GM23248 (cell line): ENCODE data around the gene GULP1. TPM values are rescaled to one million over a fixed set of nuclear protein-coding genes. Genes with fewer than 3 reads are reported as not detected.
A peak's percentile ranks its signal among the peaks of the same experiment; 100 is the strongest.

Source experiments
- DNase-seq: peaks from one replicate; pipeline ENCODE4 v3.0.0-alpha.2; 2015
- H2AFZ ChIP-seq: fragments of 200-600 bp; sonication (generic); 2 replicates; pipeline ENCODE4 v1.6.1; 2016; ENCODE audit warnings: antibody characterized with exemption
- H3F3A ChIP-seq: fragments of 200-600 bp; sonication (generic); 2 replicates; pipeline ENCODE4 v1.6.1; 2016; ENCODE audit warnings: mild to moderate bottlenecking, antibody characterized with exemption, mixed run types; ENCODE audit not compliant: insufficient read depth
- H3K27ac ChIP-seq: fragments of 200-600 bp; sonication (generic); 2 replicates; pipeline ENCODE4 v1.5.1; 2016; ENCODE audit warnings: mild to moderate bottlenecking
- H3K27me3 ChIP-seq: fragments of 200-600 bp; sonication (generic); replicated peaks from 2 replicates; pipeline ENCODE4 v1.6.1; 2016; ENCODE audit warnings: mild to moderate bottlenecking; ENCODE audit not compliant: insufficient read depth
- H3K36me3 ChIP-seq: fragments of 200-600 bp; sonication (generic); 2 replicates; pipeline ENCODE4 v1.6.1; 2016; ENCODE audit warnings: low read depth, mild to moderate bottlenecking
- H3K4me1 ChIP-seq: fragments of 200-600 bp; sonication (generic); 2 replicates; pipeline ENCODE4 v1.6.1; 2016; ENCODE audit warnings: mild to moderate bottlenecking; ENCODE audit not compliant: insufficient read depth
- H3K4me2 ChIP-seq: fragments of 200-600 bp; sonication (generic); one replicate; pipeline ENCODE4 v1.6.1; 2016; ENCODE audit warnings: mild to moderate bottlenecking; ENCODE audit not compliant: unreplicated experiment
- H3K4me3 ChIP-seq: fragments of 200-600 bp; sonication (generic); 2 replicates; pipeline ENCODE4 v1.5.1; 2016; ENCODE audit warnings: mild to moderate bottlenecking
- H3K79me2 ChIP-seq: fragments of 200-600 bp; sonication (generic); 2 replicates; pipeline ENCODE4 v1.6.1; 2016; ENCODE audit warnings: mild to moderate bottlenecking; ENCODE audit not compliant: insufficient read depth
- H3K9ac ChIP-seq: fragments of 200-600 bp; sonication (generic); 2 replicates; pipeline ENCODE4 v1.6.1; 2016; ENCODE audit warnings: mild to moderate bottlenecking
- H3K9me2 ChIP-seq: fragments of 200-600 bp; sonication (generic); 2 replicates; pipeline ENCODE4 v1.6.1; 2016; ENCODE audit warnings: mixed run types, mild to moderate bottlenecking, moderate library complexity; ENCODE audit not compliant: insufficient read depth
- H3K9me3 ChIP-seq: fragments of 200-600 bp; sonication (generic); one replicate; pipeline ENCODE4 v1.6.1; 2017; ENCODE audit warnings: low read depth
- H4K20me1 ChIP-seq: fragments of 200-600 bp; sonication (generic); 2 replicates; pipeline ENCODE4 v1.6.0; 2016; ENCODE audit not compliant: insufficient read depth
- EZH2 ChIP-seq: fragments of 200-600 bp; sonication (generic); IDR thresholded peaks from 2 replicates; pipeline ENCODE4 v1.6.1; 2018; ENCODE audit warnings: antibody characterized with exemption, mild to moderate bottlenecking; ENCODE audit not compliant: insufficient read depth, poor library complexity, severe bottlenecking
- EZH2phosphoT487 ChIP-seq: fragments of 200-600 bp; sonication (generic); IDR thresholded peaks from 2 replicates; pipeline ENCODE4 v1.6.1; 2018; ENCODE audit warnings: antibody characterized with exemption, moderate library complexity, mild to moderate bottlenecking, low read depth; ENCODE audit not compliant: insufficient read depth
- WGBS, 2 experiments: methylation state at CpG; one replicate each; pipeline ENCODE4 v1.1.6; 2015 to 2017; ENCODE audit warnings: low lambda C conversion rate in 2 of 2, low coverage in 1 of 2; ENCODE audit errors: missing lambda C conversion rate in 2 of 2; 5-methylcytosine and 5-hydroxymethylcytosine counted together
- in situ Hi-C: fragments of 300-500 bp; cut with MboI; formaldehyde crosslinking; loops from 2 replicates; pipeline ENCODE4 v1.15.0; 2020
- polyA plus RNA-seq: library from polyadenylated mRNA; unstranded; fragments of >200 nt; fragmentation: Nextera tagmentation; extraction: Ambion mirVana; gene quantifications from 2 replicates; pipeline ENCODE4 v1.2.1, GENCODE V29; 2016
- total RNA-seq: library from RNA; depleted of rRNA; stranded (reverse); fragments of >200 nt; shearing (Covaris generic); gene quantifications from 2 replicates; pipeline ENCODE4 v1.2.3, GENCODE V29; 2014; rRNA removed

The GULP1 gene, protein sequence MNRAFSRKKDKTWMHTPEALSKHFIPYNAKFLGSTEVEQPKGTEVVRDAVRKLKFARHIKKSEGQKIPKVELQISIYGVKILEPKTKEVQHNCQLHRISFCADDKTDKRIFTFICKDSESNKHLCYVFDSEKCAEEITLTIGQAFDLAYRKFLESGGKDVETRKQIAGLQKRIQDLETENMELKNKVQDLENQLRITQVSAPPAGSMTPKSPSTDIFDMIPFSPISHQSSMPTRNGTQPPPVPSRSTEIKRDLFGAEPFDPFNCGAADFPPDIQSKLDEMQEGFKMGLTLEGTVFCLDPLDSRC
- total RNA-seq (11.1 and 11.9 TPM in 2 replicates), polyA plus RNA-seq (6.1 and 6.8 TPM in 2 replicates)

GRCh38 chr2:188291617-188292347, at the start of gene GULP1:
Gene GULP1 (plus strand): TSS chr2:188291874. CDS start chr2:188477703, 185,829 bp downstream.
- Histone ChIP-seq H3K36me3 (no peaks in the 10 kb centered on the region), H3K27me3 (no peaks in the 10 kb centered on the region), H2AFZ (peak within 1 kb of the TSS; percentile 91), H3K4me3 (peak within 1 kb of the TSS; percentile 90), H4K20me1 (no peaks in the 10 kb centered on the region), H3K4me2 (peak within 1 kb of the TSS; percentile 89), H3K9me2 (no peaks in the 10 kb centered on the region), H3K27ac (peak within 1 kb of the TSS; percentile 28), H3K9me3 (no peaks in the 10 kb centered on the region), H3K4me1 (peaks cover 21% of the 10 kb centered on the region), H3F3A (peaks cover 19% of the 10 kb centered on the region), H3K9ac (peak within 1 kb of the TSS; percentile 63), H3K79me2 (no peaks in the 10 kb centered on the region)
- TF ChIP-seq EZH2 (no peak), EZH2phosphoT487 (no peak)
- in situ Hi-C loops = no loop called here
- 1 to 2% methylated on average over 46 to 61 of the region's 61 CpGs for WGBS, 2 experiments
- DNase-seq = peak; percentile 87

DNA sequence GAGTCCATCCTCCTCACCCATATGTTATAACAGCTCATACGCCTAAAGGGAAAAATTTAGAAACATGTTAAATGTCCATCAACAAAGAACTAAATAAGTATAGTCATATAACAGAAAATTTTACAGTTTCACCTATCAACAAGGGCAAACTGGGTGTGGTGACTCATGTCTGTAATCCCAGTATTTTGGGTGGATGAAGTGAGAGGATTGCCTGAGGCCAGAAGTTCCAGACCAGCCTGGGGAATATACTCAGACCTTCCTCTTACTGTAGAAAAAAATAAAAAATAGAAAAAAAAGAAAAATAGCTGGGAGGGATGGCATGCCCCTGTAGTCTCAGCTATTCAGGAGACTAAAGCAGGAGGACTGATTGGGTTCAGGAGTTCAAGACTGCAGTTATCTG, 48.3 kb upstream of the GULP1 start:
- peak; percentile 15 for DNase-seq
- in situ Hi-C loops = no loop called here
- H3K36me3 ChIP-seq = no peaks in the 10 kb centered on the region
- no peak overlapping the region for H3K4me3 ChIP-seq
- H3K27me3 ChIP-seq = no peaks in the 10 kb centered on the region
- no peaks in the 10 kb centered on the region for H4K20me1 ChIP-seq
- TF ChIP-seq EZH2 (no peak), EZH2phosphoT487 (no peak)
- no peak overlapping the region for H3K27ac ChIP-seq
- WGBS, 2 experiments = 97 to 100% methylated on average over 1 of the region's 1 CpG
- H3F3A ChIP-seq = no peaks in the 10 kb centered on the region
- H3K4me2 ChIP-seq = no peak overlapping the region
- no peak overlapping the region for H3K9ac ChIP-seq
- peaks cover 4% of the 10 kb centered on the region; the same call in 1 of the 2 replicates for H3K4me1 ChIP-seq
- no peaks in the 10 kb centered on the region for H3K9me2 ChIP-seq
- H2AFZ ChIP-seq = no peak overlapping the region
- no peaks in the 10 kb centered on the region for H3K9me3 ChIP-seq
- H3K79me2 ChIP-seq = no peaks in the 10 kb centered on the region

- Histone ChIP-seq H3K36me3 (no peaks in the 10 kb centered on the region), H3K79me2 (no peaks in the 10 kb centered on the region), H4K20me1 (no peaks in the 10 kb centered on the region), H3K4me2 (no peak overlapping the region), H3F3A (no peaks in the 10 kb centered on the region), H3K27me3 (no peaks in the 10 kb centered on the region), H3K9me2 (no peaks in the 10 kb centered on the region), H3K9ac (no peak overlapping the region), H2AFZ (no peak overlapping the region), H3K4me1 (peaks cover 4% of the 10 kb centered on the region; the same call in 1 of the 2 replicates), H3K27ac (no peak overlapping the region), H3K9me3 (no peaks in the 10 kb centered on the region), H3K4me3 (no peak overlapping the region)
- WGBS, 2 experiments = 92 to 98% methylated on average over 3 of the region's 3 CpGs
- TF ChIP-seq EZH2phosphoT487 (no peak), EZH2 (no peak)
- in situ Hi-C loops = no loop called here
- peak; percentile 6 for DNase-seq
These were observed 47.3 kb upstream of the GULP1 start for GRCh38 chr2:188244383-188244782.

DNA sequence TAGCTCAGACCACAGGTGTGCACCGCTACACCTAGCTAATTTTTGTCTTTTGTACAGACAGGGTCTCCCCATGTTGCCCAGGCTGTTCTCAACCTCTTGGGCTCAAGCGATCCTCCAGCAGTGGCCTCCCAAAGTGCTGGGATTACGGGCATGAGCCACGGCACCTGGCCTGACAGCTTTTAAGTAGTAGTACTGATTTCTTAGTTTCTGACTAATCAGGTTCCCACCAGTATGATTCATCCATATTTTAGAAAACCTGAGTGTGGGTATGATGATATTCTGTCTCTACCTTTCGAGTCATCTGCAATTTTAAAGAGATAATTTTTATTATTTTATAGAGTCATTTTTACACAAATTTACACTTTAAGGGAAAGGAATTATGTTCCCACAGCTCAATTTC, 46.4 kb upstream of the GULP1 start:
- peaks cover 4% of the 10 kb centered on the region; the same call in 1 of the 2 replicates for H3K4me1 ChIP-seq
- in situ Hi-C loops = no loop called here
- H3F3A ChIP-seq = no peaks in the 10 kb centered on the region
- no peaks in the 10 kb centered on the region for H3K79me2 ChIP-seq
- no peak overlapping the region for H3K4me2 ChIP-seq
- H4K20me1 ChIP-seq = no peaks in the 10 kb centered on the region
- no peak overlapping the region for H2AFZ ChIP-seq
- no peaks in the 10 kb centered on the region for H3K36me3 ChIP-seq
- H3K9me2 ChIP-seq = no peaks in the 10 kb centered on the region
- no peak overlapping the region for H3K27ac ChIP-seq
- H3K9ac ChIP-seq = no peak overlapping the region
- no peaks in the 10 kb centered on the region for H3K27me3 ChIP-seq
- H3K9me3 ChIP-seq = no peaks in the 10 kb centered on the region
- H3K4me3 ChIP-seq = no peak overlapping the region
- TF ChIP-seq EZH2 (no peak), EZH2phosphoT487 (no peak)
- no peak for DNase-seq
- 93% methylated on average over 5 of the region's 5 CpGs for WGBS, 2 experiments
